Ovary (tissue), 3 donors: Measurements from ENCODE around the gene P3H2.

Experiments used
- EP300 ChIP-seq: sonication (generic); formaldehyde crosslinking; IDR thresholded peaks from one replicate; pipeline ENCODE4 v1.6.1; 2017; ENCODE audit warnings: antibody characterized with exemption
- POLR2A ChIP-seq: fragments of 450-650 bp; IDR thresholded peaks from one replicate; pipeline ENCODE4 v1.6.1; 2017; ENCODE audit warnings: antibody characterized with exemption, mild to moderate bottlenecking, moderate library complexity
- TF ChIP-seq, protein P1 (sequence below), 3 donors: fragments of 450-650 bp in 2 of 3; fragments of 200-600 bp in 1 of 3; IDR thresholded peaks; one replicate each; pipeline versions ENCODE4 v1.5.1 to v1.8.0; 2016 to 2022; ENCODE audit warnings: antibody characterized with exemption in 3 of 3, mild to moderate bottlenecking in 1 of 3
- donor health status: DM: no; HTN: no; CAD: no.

DNA sequence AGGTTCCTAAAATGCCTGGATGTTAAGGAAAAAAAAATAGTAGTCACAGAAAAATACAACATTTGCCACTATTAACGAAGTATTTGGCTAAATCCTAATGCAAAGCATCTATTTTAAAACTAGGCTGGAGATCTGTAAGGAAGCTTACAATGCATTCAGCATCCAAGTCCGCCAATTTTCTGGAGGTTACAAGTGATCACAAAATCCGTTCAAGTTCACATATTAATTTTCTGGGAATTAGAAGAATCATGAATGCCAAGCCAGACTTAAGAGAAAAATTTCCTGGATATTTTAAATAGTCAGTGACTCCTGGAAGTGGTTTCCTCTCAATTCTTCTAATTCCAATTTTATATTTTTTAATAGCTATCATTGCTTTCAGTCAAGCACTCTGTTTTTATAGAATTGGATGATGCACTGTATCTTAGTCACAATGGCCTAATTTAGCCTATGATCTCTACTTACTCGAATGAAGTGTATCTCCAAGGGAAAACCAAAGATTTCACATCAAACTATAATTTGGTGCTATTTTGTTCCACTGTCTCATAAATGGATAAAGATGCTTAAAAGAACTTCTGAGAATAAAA lies 60.4 kb downstream of the P3H2 start:
- TF ChIP-seq, protein P1, sequence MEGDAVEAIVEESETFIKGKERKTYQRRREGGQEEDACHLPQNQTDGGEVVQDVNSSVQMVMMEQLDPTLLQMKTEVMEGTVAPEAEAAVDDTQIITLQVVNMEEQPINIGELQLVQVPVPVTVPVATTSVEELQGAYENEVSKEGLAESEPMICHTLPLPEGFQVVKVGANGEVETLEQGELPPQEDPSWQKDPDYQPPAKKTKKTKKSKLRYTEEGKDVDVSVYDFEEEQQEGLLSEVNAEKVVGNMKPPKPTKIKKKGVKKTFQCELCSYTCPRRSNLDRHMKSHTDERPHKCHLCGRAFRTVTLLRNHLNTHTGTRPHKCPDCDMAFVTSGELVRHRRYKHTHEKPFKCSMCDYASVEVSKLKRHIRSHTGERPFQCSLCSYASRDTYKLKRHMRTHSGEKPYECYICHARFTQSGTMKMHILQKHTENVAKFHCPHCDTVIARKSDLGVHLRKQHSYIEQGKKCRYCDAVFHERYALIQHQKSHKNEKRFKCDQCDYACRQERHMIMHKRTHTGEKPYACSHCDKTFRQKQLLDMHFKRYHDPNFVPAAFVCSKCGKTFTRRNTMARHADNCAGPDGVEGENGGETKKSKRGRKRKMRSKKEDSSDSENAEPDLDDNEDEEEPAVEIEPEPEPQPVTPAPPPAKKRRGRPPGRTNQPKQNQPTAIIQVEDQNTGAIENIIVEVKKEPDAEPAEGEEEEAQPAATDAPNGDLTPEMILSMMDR (IDR thresholded peaks at IDR 0.05) = no peak
- TF ChIP-seq POLR2A = no peak
- no peak for TF ChIP-seq EP300
